ENCODE data around the gene APBA3. TPM values are rescaled to one million over a fixed set of nuclear protein-coding genes. Genes with fewer than 3 reads are reported as not detected.

The APBA3 gene
- polyA plus RNA-seq, 1 donor (not counting 4 experiments of a cell fraction or from before 2014, with no cell fraction given): 6.7 TPM

GRCh38 chr19:3798137-3798536, 36.6 kb upstream of the APBA3 start:
- FAIRE-seq: no peak
- Histone ChIP-seq H2AFZ (ENCODE audit: control insufficient read depth, low read length) (no peak overlapping the region), H3K9ac (ENCODE audit: control insufficient read depth, extremely low read depth, insufficient read depth, low read length) (no peak overlapping the region), H4K20me1 (ENCODE audit: control insufficient read depth, extremely low read depth, insufficient read depth, low read length) (no peaks in the 10 kb centered on the region), H3K36me3 (ENCODE audit: control insufficient read depth in 2 of 2, extremely low read depth in 1 of 2, insufficient read depth in 2 of 2, low read length in 2 of 2) (no peaks in the 10 kb centered on the region), H3K9me3 (ENCODE audit: control insufficient read depth, low read depth, low read length) (peaks cover 2% of the 10 kb centered on the region), H3K9me1 (ENCODE audit: control insufficient read depth, extremely low read depth, insufficient read depth, low read length) (no peaks in the 10 kb centered on the region), H3K79me2 (ENCODE audit: control insufficient read depth, insufficient read depth, low read length) (no peaks in the 10 kb centered on the region), H3K27ac (ENCODE audit: control insufficient read depth, insufficient read depth, low read length) (no peak overlapping the region), H3K4me3 (ENCODE audit: control insufficient read depth in 2 of 3, extremely low read depth in 1 of 3, insufficient read depth in 2 of 3, low read depth in 1 of 3, low read length in 3 of 3) (no peak overlapping the region), H3K27me3 (ENCODE audit: control insufficient read depth, extremely low read depth, insufficient read depth, low read length) (peaks cover 30% of the 10 kb centered on the region), H3K4me1 (ENCODE audit: control insufficient read depth, extremely low read depth, insufficient read depth, low read length) (peaks cover 2% of the 10 kb centered on the region), H3K4me2 (ENCODE audit: control insufficient read depth, extremely low read depth, insufficient read depth, low read depth, low read length) (no peak overlapping the region)
- no peak for DNase-seq (ENCODE audit: low read depth, low spot score)
- TF ChIP-seq CTCF (optimal IDR thresholded peaks at IDR 0.05 in 1 of 3, IDR thresholded peaks at IDR 0.05 in 1 of 3, conservative IDR thresholded peaks at IDR 0.05 in 1 of 3; ENCODE audit: extremely low read depth in 1 of 3, insufficient read depth in 2 of 3, low read length in 3 of 3) (no peak), EZH2 (IDR thresholded peaks at IDR 0.05; ENCODE audit: low read length) (no peak)
- dilution Hi-C loops (cut with MboI; ENCODE audit: extremely low pct_ligation_motif_present, low sequenced_read_pairs): no loop called here

GRCh38 chr19:3796358-3796757, 34.9 kb upstream of the APBA3 start:
- no peaks in the 10 kb centered on the region for H3K4me1 ChIP-seq (ENCODE audit: control insufficient read depth, extremely low read depth, insufficient read depth, low read length)
- FAIRE-seq: no peak

More at GRCh38 chr19:3796358-3796757, 34.9 kb upstream of the APBA3 start:
- dilution Hi-C loops (cut with MboI; ENCODE audit: extremely low pct_ligation_motif_present, low sequenced_read_pairs): no loop called here
- Histone ChIP-seq H3K9me1 (ENCODE audit: control insufficient read depth, extremely low read depth, insufficient read depth, low read length) (no peaks in the 10 kb centered on the region), H3K4me3 (ENCODE audit: control insufficient read depth in 2 of 3, extremely low read depth in 1 of 3, insufficient read depth in 2 of 3, low read depth in 1 of 3, low read length in 3 of 3) (no peak overlapping the region), H3K9ac (ENCODE audit: control insufficient read depth, extremely low read depth, insufficient read depth, low read length) (no peak overlapping the region), H4K20me1 (ENCODE audit: control insufficient read depth, extremely low read depth, insufficient read depth, low read length) (no peaks in the 10 kb centered on the region), H3K27me3 (ENCODE audit: control insufficient read depth, extremely low read depth, insufficient read depth, low read length) (peaks cover 14% of the 10 kb centered on the region), H3K4me2 (ENCODE audit: control insufficient read depth, extremely low read depth, insufficient read depth, low read depth, low read length) (no peak overlapping the region), H2AFZ (ENCODE audit: control insufficient read depth, low read length) (no peak overlapping the region), H3K79me2 (ENCODE audit: control insufficient read depth, insufficient read depth, low read length) (no peaks in the 10 kb centered on the region), H3K27ac (ENCODE audit: control insufficient read depth, insufficient read depth, low read length) (no peak overlapping the region), H3K36me3 (ENCODE audit: control insufficient read depth in 2 of 2, extremely low read depth in 1 of 2, insufficient read depth in 2 of 2, low read length in 2 of 2) (no peaks in the 10 kb centered on the region), H3K9me3 (ENCODE audit: control insufficient read depth, low read depth, low read length) (peaks cover 2% of the 10 kb centered on the region)
- no peak for DNase-seq (ENCODE audit: low read depth, low spot score)
- no peak for TF ChIP-seq CTCF (optimal IDR thresholded peaks at IDR 0.05 in 1 of 3, IDR thresholded peaks at IDR 0.05 in 1 of 3, conservative IDR thresholded peaks at IDR 0.05 in 1 of 3; ENCODE audit: extremely low read depth in 1 of 3, insufficient read depth in 2 of 3, low read length in 3 of 3)
- no peak for TF ChIP-seq EZH2 (IDR thresholded peaks at IDR 0.05; ENCODE audit: low read length)
